Ishikawa (cell line): ENCODE results near the gene TRIM44.
A peak's percentile ranks its signal among the peaks of the same experiment; 100 is the strongest.

Experiments used
- CEBPB ChIP-seq: IDR thresholded peaks from 2 replicates; pipeline ENCODE4 v1.6.1; 2012
- CREB1 ChIP-seq: IDR thresholded peaks from 2 replicates; pipeline ENCODE4 v1.6.1; 2012; ENCODE audit warnings: low read depth
- EGR1 ChIP-seq: IDR thresholded peaks from 2 replicates; pipeline ENCODE4 v1.6.1; 2012
- EP300 ChIP-seq: IDR thresholded peaks from 2 replicates; pipeline ENCODE4 v1.6.1; 2012; ENCODE audit warnings: borderline replicate concordance
- FOXM1 ChIP-seq: IDR thresholded peaks from 2 replicates; pipeline ENCODE4 v1.6.1; 2012; ENCODE audit warnings: low read depth, borderline replicate concordance
- NFIC ChIP-seq: IDR thresholded peaks from 2 replicates; pipeline ENCODE4 v1.6.1; 2012
- RAD21 ChIP-seq: IDR thresholded peaks from 2 replicates; pipeline ENCODE4 v1.6.1; 2012; ENCODE audit warnings: low read depth
- TAF1 ChIP-seq: IDR thresholded peaks from 2 replicates; pipeline ENCODE4 v1.6.1; 2012; ENCODE audit warnings: low read depth, mild to moderate bottlenecking
- TCF12 ChIP-seq: IDR thresholded peaks from 2 replicates; pipeline ENCODE4 v1.6.1; 2012; ENCODE audit warnings: low read depth
- TEAD4 ChIP-seq: IDR thresholded peaks from 2 replicates; pipeline ENCODE4 v1.6.1; 2012
- YY1 ChIP-seq: IDR thresholded peaks from 2 replicates; pipeline ENCODE4 v1.6.1; 2012; ENCODE audit warnings: low read depth
- ZBTB7A ChIP-seq: IDR thresholded peaks from 2 replicates; pipeline ENCODE4 v1.6.1; 2012; ENCODE audit warnings: low read depth
- TF ChIP-seq, protein P1 (sequence below): IDR thresholded peaks from 2 replicates; pipeline ENCODE4 v1.6.1; 2012
- TF ChIP-seq, protein P2 (sequence below): IDR thresholded peaks from 2 replicates; pipeline ENCODE4 v1.6.1; 2012; ENCODE audit warnings: low read depth, mild to moderate bottlenecking
- TF ChIP-seq, protein P3 (sequence below): IDR thresholded peaks from 2 replicates; pipeline ENCODE4 v1.6.1; 2012

TRIM44 gene

DNA sequence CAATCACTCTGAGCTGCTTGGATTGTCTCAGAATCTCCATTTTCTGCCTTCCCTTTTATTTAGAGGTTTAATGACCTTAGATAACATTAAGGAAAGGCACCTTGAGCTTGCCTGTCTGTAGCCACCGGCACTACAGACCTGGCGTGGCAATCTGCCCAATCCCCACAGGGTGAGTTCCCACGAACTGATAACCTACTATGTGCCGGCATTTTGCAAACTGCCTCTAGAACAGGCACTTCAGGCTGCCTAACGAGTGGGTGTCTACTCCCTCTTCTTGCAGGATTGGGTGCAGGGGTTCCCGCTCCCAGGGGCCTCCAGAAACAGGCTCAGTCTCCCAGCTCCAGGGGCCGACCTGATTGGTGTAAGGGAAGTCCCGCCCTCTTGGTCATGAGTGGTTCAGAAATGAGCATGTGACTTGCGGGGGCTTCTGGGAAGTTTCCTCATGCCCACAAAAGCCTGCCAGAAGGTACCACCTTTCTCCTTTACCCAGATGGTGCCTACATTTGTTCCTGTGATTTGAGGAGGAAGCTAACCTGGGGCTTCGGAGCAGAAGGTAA, 161.2 kb downstream of the TRIM44 start:
- TF ChIP-seq, protein P1, sequence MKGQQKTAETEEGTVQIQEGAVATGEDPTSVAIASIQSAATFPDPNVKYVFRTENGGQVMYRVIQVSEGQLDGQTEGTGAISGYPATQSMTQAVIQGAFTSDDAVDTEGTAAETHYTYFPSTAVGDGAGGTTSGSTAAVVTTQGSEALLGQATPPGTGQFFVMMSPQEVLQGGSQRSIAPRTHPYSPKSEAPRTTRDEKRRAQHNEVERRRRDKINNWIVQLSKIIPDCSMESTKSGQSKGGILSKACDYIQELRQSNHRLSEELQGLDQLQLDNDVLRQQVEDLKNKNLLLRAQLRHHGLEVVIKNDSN = 0 out of 2 replicates have a peak, but pooled peaks have one; percentile 3
- TF ChIP-seq, protein P2, sequence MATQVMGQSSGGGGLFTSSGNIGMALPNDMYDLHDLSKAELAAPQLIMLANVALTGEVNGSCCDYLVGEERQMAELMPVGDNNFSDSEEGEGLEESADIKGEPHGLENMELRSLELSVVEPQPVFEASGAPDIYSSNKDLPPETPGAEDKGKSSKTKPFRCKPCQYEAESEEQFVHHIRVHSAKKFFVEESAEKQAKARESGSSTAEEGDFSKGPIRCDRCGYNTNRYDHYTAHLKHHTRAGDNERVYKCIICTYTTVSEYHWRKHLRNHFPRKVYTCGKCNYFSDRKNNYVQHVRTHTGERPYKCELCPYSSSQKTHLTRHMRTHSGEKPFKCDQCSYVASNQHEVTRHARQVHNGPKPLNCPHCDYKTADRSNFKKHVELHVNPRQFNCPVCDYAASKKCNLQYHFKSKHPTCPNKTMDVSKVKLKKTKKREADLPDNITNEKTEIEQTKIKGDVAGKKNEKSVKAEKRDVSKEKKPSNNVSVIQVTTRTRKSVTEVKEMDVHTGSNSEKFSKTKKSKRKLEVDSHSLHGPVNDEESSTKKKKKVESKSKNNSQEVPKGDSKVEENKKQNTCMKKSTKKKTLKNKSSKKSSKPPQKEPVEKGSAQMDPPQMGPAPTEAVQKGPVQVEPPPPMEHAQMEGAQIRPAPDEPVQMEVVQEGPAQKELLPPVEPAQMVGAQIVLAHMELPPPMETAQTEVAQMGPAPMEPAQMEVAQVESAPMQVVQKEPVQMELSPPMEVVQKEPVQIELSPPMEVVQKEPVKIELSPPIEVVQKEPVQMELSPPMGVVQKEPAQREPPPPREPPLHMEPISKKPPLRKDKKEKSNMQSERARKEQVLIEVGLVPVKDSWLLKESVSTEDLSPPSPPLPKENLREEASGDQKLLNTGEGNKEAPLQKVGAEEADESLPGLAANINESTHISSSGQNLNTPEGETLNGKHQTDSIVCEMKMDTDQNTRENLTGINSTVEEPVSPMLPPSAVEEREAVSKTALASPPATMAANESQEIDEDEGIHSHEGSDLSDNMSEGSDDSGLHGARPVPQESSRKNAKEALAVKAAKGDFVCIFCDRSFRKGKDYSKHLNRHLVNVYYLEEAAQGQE = no peak

DNA sequence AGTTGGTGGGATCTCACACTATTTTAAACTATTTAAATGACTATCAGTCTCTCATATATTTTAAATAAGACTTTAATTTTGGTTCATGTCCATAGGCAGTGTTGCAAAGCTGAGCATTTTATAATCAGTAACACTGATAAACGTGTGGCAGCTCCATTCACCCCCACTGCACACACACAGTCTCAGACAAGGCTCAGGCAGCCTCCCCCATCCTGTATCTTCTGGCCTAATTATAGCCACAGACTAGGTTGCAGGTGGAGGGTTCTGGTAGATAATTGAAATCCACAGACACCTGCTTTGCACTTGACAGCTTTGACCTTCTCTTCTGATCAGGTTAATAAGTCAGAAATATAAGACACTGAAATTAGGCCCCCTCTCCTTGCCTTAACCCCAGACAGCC, 162.8 kb downstream of the TRIM44 start:
- TF ChIP-seq ZBTB7A = no peak
- TF ChIP-seq, protein P2 = no peak
- TF ChIP-seq YY1 = no peak

DNA sequence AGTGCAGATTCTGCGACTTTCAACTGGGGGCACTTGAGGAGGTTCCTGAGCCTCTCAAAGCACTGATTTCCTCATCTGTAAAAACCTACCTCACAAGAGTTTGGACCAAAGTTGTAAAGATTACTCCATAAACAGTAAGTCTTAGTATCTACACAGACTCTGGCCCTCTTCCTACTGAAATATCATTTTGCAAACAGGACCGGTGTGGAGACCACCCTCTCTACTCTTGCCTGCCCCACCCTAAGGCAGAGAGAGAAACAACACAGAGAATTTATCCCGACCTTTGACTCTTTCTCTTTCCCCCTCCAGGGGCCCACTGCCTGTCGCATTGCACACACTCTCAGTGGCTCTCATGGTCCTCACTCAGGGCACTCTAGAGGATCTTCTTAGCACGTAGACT, 163.4 kb downstream of the TRIM44 start:
- no peak for TF ChIP-seq FOXM1
- no peak for TF ChIP-seq EGR1
- no peak for TF ChIP-seq ZBTB7A
- TF ChIP-seq CEBPB = no peak
- TF ChIP-seq NFIC = no peak
- no peak for TF ChIP-seq EP300
- no peak for TF ChIP-seq TEAD4
- TF ChIP-seq YY1 = no peak
- no peak for TF ChIP-seq CREB1
- TF ChIP-seq TAF1 = no peak
- TF ChIP-seq, protein P3, sequence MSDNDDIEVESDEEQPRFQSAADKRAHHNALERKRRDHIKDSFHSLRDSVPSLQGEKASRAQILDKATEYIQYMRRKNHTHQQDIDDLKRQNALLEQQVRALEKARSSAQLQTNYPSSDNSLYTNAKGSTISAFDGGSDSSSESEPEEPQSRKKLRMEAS = no peak
- TF ChIP-seq, protein P2 = no peak
- TF ChIP-seq RAD21 = no peak
- TF ChIP-seq TCF12 = no peak
- TF ChIP-seq, protein P1 = no peak

DNA sequence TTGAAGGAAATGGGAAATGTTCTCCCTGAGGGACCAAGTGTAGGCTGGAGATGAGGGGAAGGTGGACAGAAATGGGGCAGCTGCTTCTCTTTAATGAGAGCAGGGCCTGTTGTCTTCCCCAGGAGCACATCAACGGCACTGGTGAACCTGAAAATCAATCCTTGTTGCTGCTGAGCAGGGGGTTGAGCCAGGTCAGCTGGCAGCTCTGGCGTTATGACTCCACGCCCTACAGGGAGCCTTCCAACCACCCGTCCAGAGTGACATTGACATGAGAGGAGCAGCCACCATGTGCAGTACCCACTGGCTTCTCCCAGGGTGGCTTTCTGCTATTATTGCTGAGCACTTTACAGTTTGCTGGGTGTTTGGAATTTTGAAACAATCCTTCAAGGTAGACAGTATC, 164.4 kb downstream of the TRIM44 start:
- TF ChIP-seq, protein P1 = no peak
- TF ChIP-seq CREB1 = no peak
- no peak for TF ChIP-seq YY1
- TF ChIP-seq, protein P3 = no peak
- TF ChIP-seq EGR1 = no peak
- no peak for TF ChIP-seq NFIC
- TF ChIP-seq TCF12 = no peak
- TF ChIP-seq, protein P2 = no peak
- no peak for TF ChIP-seq EP300
- TF ChIP-seq ZBTB7A = no peak
- TF ChIP-seq TEAD4 = no peak
- TF ChIP-seq TAF1 = no peak
